ENCODE measurements around the gene PMPCA.
"Not testable (repeated sequence)": the region's sequence is repeated elsewhere in the genome, so short reads cannot be mapped to it uniquely, and the experiment has no call there.

The PMPCA gene

DNA sequence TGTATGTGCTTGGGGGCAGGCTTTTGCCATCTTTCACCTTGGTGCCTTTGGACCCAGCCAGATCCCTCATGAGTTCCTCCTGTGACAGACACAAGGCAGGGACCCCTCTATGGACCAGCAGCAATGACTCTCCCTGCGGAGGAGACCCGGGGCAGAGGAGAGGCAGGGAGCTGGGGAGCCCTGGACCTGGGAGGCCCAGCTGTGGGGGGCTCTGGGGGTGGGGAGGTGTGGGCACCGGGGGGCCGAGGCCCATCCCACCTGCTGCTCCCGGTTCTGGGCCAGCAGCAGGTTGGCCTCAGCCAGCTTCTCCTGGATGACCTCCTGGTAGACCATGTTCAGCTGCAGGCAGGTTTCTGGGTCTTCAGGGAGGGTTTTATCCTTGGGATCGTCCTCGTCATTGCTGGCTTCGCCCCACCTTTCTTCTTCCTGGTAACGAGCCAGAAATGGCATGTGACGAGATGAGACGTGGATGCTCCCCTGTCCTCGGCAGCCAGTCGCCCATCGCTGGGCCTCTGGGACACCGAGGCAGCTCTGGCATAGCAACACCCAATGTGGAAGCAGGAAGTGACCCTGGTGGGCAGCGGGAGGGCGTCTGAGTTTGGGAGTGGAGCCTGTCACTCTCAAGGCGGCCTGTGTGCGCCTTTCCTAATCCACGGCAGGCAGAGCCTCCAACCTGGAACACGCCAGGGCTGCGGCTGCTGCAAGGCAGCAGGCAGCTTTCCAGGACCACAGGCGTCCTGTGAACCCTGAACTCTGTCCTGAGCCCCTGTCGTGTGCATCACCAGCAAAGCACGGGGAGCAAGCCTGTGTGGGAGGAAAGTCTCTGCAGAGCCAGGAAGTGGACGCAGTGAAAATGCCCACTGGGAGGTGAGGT, 14.9 kb upstream of the PMPCA start:
- no peak for DNase-seq

DNA sequence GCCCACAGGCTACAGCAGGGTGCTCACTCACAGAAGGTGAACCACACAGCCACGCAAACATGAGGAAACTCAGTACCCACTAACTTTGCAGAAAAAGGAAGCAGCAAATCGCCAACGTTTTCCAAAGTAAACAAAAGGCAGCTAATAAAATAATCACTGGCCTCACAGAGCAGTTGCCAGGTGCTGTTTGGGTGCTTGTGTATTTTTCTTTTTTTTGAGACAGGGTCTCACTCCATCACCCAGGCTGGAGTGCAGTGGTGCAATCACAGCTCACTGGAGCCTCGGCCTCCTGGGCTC, 14.3 kb upstream of the PMPCA start:
- no peak for DNase-seq

DNA sequence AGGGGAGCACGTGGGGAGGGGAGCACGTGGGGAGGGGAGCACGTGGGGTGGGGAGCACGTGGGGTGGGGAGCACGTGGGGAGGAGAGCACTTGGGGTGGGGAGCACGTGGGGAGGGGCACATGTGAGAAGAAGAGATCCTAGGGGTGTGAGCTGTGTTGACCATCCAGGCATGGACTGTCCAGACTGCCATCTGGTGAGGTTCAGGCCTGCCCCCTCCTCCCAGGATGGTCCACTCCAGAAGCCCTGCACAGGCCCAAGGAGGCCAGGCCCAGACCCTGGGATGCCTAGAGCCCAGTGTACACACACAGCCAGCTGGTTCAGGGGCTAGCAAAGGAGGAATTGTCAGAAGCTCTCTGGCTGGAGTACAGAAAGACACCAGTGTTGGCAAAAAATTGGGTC, 12.8 kb upstream of the PMPCA start:
- no peak for DNase-seq

DNA sequence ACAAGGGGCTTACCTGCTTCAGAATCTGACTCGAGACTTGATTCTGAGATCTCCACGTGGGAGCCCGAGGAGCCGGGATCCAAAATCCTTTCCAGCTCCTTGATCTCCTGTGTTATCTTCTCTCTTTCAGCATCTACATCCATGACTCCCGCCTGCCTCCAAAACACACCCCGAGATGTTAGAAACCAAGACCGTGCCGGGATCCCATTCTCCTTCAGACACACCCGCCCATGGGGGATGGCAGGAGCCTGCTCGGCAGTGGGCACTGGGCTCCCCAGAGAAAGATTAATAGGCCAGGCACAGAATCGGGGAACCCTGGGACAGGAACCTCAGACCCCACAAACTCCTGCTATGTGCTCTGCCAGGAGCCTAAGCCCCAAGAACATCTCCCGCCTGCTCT, 12.2 kb upstream of the PMPCA start:
- DNase-seq, result no peak

DNA sequence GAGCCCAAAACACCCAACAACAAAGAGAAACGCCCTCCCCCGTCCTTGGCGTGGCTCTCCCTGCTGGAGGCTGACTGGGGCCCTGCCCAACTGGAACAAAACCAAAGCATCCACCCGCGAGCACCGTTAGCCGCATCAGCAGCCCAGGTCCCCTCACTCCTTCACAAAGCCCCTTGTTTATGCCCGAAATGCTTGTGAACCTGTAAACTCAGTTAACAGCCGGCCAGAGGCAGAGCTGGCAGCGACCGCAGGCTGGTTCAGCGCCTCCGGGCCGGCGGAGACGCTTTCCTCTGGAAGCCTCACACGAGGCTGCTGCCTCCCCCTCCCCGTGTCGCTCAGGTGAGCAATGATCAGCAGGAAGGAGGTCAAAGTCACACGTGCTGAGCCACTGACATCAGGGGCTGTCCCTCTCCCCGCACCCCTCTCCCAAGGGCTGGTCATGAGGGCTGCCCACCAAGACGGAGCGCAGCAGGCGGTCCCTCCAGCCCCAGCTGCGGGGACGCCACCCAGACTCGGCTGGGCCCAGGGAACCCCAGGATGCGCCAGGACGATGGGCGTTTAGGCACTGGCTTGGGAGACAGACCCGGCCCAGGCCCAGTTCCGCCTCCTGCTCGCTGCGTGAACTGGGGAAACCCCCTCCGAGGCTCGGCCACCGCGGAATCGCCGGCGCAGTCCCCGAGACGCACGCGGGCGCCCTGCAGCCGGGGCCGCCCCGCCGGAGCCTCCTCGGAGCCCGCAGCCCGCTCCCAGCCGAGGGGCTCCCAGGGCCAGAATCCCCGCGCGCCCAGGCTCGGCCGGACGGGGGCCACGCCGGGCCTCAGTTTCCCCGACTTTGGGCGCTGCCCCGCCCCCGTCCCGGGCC, 11.1 kb upstream of the PMPCA start:
- DNase-seq, result no peak

DNA sequence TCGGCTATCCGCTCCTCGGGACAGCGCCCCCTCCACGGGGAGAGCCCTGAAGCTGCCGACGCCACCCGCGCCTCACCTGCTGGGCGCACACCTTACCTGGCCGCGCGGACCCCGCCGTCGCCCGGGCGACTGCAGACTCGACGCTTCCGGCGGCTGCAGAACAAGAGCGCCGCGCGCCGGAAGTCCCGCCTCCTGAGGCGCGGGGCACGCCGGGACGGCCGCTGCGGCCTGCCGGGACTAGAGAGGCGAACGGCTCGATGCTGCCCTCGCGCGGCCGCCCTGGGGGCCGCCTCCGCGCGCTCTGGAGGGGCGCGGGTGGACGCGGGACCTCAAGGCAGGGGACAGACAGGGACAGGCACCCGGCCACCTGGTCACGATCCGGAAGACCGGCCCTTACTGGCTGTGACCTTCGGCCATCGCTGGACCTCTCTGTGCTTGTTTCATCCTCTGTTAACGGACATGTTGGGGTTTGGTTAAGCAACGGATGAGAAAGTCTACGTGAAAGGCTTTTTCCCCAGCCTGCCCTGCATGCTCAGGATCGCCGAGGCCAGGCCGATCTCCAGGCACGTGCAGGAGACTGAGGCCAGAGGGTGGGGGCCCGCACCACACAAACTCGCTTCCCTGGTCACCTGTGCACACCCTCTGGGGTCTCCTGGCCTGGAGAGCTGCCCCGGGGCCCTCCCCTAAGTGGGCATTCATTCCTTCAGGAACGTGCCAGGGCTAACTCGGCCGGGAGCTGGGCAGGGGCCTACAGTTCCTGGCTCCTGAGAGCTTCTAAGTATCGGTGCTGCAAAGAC, 10.2 kb upstream of the PMPCA start, which contains the start of gene SNAPC4:
TSS of gene SNAPC4 (minus strand) at position 133 of the 797 bp plus-strand sequence. CDS start 1,742 bp downstream, outside the sequence.
- DNase-seq, result peak; percentile 81

DNA sequence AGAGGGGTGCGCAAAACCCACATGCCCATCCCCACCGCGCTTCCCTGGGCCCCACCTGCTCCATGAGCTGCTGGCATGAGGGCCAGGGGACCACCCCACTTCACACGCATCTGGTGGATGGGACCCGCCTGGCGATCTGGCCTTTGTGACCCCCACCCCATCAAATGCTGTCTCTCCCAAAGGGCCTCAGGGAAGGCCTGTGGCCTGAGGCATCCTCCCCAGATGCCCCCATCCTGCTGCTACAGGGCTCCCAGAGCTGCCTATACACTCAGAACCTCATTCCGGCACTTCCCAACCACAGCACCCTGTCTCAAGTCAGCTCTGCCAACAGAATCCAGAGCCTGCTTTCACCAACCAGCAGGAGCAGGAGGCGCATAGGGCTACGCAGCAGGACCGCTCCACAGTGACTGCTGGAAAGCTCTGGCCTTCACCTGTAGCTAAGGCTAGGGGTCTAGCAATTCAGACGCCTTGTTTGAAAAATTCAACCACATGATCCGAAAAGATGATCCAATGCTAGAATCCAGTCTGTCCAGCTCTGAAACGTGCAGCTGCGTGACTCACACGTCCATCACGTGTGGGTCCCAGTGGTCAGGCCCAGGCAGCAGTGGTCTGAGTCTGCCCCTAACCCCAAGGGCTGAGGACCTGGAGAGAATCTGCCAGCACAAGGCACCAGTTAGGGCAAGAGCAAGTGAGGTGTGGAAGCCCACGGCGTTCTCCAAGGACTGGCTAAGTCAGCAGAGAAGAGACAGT, 9.1 kb upstream of the PMPCA start:
- no peak for DNase-seq

DNA sequence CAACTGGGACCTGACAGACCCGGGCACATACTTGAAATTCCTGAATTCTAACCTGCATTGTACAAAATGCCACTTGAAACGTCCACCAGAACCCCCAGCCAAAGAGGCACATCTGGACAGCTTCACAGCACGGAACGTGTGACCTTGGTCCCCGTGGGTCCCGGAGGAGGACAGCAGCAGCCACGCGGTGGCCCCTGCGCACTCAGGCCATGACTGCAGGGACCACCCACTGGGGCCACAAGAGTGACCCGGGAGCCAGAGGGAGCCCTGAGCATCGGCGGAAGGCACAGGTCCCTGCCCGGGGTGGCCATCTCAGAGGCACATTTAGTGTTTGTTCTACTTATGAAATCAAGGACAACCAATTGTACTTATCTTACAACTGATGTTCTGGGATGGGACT, 8.4 kb upstream of the PMPCA start:
- no peak for DNase-seq

DNA sequence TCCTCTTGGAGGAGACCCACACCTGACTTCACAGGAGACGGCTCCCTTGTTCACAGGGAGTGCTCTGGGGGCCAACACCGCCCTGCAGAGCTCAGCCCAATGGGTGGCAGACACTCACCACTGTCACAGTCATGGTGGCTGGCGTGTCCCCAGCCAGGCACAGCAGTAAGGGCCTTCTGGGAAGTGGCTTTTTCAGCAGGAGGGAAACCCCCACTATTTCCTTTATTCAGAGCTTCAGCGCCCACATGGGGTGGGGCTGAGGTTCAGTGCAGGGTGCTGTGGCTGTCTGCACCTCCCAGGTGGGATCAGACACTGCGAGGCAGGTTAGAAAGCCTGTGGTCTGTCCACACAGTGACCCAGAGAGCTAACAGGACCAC, 6.9 kb upstream of the PMPCA start:
- DNase-seq, result peak; percentile 62

DNA sequence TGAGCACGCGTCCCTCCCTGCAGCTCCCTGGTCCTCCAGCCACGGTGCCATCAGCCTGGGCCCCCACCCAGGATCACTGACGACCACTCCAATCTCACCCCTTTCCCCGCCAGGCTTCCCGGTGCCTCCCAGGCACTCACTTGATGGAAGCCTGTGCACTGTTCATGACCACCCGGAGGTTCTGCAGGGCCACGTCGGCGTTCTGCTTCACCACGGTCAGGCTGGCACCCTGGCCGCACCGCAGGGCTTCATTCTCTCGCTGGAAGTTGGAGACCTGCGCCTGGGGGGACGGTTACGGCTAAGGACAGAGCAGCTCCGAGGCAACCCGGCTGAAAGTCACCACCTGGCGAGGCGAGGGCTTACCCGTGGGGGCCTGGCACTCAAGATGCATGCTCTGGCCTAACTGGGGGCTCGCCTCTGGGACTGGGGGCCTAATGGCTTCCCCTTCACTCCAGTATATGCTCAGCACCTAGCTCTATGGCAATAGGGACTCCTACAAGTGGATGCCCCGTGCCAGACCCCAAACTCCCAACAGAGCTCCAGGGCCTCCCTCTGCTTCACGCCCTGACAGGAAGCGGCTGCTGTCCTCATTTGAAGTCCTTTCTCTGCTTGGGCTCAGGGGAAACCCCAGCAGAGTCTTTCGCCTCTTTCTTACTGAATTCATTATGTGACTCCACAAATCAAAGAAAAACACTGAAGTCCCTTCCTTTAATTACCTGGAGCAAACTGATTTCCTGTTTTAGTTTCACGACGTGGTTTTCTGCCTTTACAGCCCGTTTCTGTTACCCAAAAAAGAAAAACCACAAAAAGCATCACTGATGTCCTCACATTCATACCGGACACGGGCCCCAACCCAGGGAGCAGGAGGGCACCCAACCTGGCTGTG, 6.3 kb upstream of the PMPCA start:
- peak; percentile 21 for DNase-seq

DNA sequence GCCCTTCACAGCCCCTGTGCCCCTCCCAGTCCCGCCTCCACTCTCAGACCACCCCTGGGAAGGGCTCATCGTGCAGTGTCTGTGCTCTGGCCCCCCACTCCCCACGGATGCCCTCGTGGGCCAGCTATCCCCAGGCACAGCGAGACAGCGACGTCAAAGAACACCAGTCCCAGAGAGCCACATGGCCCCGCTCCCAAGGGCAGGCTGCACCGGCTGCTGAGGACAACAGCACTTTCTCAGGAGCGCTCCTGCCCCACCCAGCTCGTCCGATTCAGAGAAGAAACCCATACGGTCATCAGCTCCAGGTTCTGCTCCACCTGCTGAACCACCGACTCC, 5.7 kb upstream of the PMPCA start:
- DNase-seq, result no peak

DNA sequence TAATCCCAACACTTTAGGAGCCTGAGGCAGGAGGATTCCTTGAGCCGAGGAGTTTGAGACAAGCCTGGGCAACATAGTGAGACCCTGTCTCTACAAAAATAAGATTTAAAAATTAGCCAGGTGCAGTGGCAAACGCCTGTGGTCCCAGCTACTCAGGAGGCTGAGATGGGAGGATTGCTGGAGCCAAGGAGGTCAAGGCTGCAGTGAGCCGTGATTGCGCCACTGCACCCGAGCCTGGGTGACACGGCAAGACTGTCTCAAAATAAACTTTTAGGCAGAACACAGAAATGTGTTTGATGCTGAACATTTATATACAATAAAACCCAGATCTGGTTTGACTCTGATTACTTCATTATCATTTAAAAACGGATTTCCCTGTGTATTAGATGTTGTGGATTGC, 5.0 kb upstream of the PMPCA start:
- DNase-seq, result no peak

DNA sequence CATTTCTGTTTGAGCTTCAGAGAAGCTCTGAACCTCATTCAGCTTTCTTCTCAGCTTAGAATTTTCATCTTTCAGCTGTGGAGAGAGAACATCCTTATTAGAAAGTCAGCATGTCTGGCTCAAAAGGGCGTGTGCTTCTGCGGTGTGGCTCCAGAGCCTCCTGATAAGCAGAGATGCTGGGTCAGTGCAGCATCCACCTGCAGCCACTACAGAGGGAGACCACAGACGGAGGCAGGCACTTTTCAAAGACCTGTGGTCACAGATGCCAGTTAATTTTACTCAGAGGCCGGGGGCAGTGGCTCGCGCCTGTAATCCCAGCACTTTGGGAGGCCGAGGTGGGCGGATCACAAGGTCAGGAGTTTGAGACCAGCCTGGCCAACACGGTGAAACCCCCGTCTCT, 4.6 kb upstream of the PMPCA start:
- DNase-seq, result not testable (repeated sequence)

DNA sequence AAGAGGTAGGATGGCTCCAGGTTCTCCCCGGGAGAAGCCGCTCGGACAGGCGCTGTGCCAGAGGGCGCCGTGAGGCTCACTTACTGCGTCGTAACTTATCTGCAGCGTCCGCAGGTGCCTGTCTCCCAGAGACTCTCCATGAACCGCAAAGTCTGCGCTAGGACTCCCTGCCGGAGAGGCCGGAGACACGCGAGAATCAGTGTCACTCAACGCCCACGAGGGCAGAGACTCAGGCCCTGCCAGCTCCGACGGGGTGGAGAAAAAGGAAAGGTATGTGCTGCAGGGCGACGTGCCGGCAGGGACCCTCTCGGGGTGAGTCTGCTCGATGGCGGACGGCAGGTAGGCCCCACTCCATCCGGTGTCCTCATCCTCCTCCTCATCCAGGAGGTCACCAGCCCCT, 3.4 kb upstream of the PMPCA start:
- not testable (repeated sequence) for DNase-seq

DNA sequence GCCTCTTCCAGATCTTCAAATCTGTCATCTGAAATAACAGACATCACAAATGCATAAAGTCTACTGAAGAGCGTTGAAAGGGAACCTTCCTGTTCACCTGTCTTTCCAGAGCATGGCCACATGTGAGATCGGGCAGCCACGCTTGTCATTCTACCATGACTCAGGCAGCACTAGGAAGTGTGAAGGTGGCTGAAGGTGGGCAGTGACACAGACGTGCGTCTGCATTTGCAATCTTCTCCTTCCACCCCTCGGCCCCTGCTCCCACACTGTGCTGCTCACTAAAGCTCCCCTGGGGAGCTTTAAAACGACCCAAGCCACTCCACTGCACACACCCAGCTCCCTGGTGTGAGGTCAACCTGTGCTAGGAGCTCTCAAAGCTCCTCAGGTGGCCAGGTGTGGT, 2.5 kb upstream of the PMPCA start:
- DNase-seq, result no peak

DNA sequence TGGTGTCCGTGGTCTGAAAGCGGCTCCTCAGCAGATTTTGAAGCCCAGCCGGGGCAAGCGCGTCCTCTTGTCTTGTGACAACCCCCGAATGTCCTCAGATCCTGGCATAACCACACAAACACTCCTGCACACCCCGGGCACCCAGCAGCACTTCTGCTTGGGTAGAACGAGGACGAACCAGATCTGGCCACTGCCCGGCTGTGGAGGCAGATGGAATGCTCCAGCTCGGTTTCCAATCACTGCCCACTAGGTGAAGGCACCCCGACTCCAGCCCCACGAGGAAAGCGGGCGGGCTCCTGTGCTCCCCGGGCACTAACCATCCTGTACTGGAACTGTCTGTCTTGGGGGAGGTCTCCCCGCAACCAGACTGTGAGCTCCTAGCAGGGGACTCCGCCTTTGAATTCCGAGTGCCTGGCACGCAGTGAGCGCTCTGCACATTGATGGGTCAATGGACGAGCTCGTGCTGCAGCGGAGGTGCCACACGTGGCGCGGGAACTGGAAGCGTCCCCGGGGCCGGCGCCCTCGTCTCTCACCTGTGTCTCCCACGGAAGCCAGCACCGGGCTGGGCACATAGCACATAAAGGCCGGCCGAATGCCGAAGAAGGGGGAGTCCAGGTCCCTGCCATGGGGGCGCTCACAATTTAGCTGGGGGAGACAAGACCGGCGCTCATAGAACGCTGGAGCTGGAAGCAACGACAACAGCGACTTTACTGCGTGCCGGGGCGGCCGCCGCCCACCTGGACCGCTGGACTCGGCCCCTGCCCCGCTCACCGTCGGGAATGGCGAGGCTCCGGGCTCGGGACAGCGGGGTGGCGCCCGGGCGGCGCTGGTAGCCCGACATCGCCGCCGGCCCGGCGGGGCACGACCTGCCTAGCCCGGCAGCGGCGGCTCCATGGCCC, 652 bp upstream of the PMPCA start:
- peak; percentile 16 for DNase-seq

DNA sequence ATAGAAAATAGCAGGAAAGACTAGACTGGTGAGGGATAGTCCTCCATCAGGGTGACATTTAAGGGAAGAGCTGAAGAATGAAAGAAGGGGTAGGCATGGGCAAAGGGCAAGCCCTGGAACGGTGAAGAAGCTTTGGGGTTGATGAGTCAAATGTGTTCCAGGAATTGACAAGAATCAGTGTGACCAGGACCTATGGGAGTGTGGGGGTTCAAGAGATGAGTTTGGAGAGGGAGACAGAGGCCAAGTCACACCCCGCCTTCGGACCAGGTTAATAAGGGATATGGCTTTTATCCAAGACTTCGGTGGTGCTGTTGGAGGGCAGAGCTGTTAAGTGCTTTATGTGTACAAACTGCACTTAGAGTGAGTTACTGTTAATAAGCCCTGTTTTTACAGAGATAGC, 920 bp downstream of the PMPCA start:
- no peak for DNase-seq

DNA sequence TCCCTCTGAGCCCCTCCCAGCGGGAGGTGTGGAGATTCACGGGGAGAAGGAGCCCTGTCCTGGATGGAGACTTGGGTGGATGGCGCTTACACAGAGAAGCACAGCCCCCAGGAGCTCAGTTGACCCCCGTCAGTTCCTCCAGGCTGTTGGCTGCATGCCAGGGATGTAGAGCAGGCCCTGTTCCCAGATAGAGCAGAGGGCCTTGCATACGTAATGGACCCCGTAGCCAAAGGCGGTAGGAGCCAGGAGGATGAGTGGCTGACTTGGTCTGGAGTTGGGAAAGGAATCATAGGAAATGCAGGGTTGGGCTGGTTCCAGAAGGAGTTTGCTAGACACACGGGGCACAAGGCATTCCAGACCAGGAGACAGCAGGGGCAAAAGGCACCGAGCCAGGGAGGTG, 2.5 kb downstream of the PMPCA start:
- DNase-seq, result no peak

DNA sequence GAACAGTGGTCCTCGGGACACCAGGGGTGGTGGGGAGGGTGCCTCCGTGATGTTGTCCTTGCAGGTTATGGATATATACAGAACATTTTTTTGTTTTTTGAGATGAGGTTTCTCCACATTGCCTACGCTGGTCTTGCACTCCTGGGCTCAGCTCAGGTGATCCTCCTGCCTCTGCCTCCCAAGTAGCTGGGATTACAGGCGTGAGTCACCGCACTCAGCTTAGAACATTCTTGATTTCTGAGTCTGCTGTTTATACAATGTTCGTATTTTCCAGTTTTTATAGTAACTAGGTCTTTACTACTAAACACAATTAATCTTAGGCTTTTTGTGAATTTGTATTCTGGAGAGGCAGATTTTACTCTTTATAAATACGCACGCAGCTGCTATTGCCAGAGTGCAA, 6.0 kb downstream of the PMPCA start:
- no peak for DNase-seq

DNA sequence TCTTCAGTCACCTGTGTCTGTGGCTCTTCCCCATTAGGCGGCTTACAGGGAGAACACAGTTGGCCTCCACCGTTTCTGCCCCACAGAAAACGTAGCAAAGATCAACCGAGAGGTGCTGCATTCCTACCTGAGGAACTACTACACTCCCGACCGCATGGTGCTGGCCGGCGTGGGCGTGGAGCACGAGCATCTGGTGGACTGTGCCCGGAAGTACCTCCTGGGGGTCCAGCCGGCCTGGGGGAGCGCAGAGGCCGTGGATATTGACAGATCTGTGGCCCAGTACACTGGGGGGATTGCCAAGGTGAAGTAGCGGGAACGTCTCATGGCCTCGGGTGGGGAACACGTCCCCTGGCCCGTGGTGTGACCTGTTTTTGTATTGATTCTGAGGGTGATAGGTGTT, 6.5 kb downstream of the PMPCA start:
- no peak for DNase-seq

All from effector CD4-positive, alpha-beta T cell (primary cell).